Hematopoietic multipotent progenitor cell treated with erythropoietin and hydrocortisone succinate and interleukin-3 and kit ligand, for 17 days (in vitro differentiated cells): Measurements from ENCODE around the gene PLEKHA1.

Experiments
- DNase-seq: peaks from one replicate; pipeline ENCODE4 v3.0.0-alpha.2; 2015; ENCODE audit warnings: low spot score

Gene PLEKHA1

DNA sequence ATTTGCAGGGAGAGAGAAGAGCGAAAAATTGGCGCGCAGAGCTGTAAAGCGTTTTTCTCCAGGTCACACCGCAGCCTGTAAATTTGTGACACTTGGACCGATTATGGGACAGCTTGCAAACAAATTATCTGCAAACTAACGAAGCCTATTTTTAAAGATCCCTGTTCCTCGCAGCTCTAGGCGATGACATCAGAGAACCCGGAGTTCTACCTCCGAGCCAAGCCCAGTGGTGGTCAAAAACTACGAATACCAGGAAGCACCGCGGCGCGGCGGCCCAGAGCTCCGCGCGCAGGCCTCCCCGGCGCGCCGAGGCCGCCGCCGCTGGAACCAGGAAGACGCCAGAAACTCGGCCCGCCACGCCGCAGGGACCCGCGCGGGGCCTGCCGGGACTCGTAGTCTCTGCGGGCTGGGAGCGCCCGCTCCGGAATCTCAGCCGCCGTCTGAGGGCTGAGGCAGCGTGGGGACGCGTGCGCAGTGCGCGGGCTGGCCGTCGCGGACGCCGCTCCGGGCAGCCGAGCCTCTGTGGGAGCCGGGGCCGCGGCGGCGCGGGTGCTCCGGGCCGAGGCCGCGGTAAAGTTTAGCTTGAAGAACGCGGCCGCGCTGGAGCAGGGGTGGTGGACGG lies at the start of gene PLEKHA1:
Gene PLEKHA1 (plus strand): TSS at position 472 of the 622 bp plus-strand sequence. CDS start 18,493 bp downstream, outside the sequence.
- peak; percentile 27 for DNase-seq

DNA sequence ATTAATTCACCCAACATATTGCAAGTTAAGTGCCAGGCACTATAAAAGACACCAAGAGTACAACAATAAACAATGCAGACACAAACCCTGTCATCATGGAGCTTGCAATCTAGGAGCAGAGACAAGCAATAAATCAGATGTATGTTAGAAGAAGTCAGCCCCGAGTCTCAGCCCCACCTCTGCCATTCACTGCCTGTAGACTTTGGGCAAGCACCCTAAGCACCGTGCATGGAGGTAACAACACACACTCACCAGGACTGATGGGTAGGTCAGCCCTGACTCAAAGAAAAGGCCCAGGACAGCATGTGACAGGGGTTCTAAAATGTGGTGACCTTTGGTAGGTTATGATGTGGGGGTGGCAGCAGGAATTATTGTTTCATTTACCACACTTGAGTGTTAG lies 49.3 kb upstream of the PLEKHA1 start:
- no peak for DNase-seq

DNA sequence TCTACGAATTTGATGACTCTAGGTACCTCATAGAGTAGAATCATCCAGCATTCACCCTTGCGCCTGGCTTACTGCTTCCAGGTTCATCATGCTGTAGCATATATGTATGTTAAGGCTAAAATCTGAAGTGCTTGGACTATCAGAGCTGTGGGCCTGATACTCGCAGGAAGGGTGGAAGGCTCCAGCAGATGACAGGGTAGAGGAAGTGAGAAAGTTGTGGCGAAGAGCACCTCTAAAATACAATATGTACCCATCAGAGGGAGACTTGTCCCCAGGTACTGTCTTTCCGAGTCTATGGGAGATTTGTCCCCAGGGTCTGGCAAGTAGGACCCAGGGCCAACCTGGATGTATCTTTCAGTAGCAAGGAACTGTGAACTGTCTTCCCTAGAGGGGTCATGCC lies 48.1 kb upstream of the PLEKHA1 start:
- no peak for DNase-seq

DNA sequence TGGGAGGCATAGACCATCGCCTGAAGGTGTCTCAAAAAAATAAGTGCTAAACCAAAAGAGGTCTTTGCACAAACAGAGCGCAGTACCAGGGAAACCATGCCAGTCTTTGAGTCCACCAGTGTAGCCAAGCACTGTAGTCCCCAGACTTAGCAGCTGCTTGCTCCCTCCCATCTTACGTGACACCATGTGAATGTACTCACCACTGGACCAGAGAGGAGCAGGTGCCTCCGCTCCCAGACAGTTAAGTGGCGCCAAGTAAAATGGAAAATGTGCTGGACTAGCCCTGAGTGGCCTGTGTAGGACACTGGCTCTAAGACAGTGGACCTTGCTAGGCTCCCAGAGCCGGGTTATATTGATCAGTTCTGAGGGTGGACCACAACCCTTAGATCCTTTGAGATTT lies 47.7 kb upstream of the PLEKHA1 start:
- DNase-seq: no peak

DNA sequence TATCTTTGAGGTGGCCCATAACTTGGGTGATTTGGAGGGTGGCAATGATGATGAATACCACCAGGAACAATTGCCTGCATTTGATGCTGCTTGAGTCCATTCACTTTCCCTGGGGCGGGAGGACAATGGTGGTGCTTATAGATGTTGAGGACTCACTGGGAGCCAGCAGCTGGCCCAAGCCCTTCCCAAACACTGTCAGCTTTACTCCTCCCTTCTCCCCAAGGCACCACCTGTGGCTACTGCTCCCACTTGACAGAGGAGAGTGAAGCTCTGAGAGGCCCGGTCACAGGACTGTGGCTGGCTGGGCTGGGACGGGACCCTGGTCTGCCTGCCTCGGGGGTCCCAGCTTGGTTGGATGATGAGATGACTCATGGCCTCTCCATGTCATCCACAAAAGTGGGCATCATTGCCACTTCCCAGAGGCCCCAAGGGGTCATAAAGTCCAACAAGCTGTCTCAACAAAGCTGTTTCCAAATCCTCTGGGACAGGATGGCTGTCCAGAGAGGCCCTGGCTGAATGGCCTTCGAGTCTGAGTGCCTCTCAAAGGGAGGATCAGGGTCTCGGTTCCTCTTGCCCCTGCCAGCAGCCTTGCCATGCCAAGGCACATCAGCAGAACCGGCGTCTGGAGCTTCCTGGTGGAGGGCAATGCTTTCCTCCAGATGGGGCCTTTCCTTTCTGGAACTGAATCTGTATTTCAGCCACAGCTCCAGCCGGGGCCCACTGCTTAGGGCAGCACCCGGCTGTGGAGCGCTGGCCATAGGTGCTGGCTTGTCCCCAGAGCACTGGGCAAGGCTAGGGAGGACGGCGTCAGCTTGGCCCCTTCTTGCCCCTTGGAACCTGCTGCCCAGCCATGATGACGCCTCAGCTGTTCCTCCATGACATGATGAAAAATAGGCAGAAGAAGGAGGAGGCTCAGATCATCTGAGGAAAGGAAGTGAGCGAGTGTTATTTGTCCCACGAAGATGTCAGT lies 47.0 kb upstream of the PLEKHA1 start:
- no peak for DNase-seq

DNA sequence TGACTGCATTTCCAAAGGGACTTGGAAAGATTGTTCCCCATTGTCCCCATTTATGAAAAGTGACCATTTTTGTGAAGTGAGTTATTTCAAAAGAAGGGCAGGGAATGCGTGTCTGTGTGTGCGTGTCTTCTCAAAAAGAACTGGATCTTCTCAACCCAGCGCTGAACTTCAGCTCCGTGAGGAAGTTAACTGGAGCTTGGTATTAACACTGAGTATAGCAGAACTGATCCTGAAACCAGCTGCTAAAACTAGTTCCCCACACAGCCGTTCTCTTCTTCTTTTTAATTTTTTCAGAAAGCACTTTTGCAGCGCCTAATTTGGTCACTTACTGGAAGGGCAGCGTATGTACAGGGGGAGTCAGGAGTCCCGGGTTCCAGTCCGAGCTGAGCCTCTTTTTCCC lies 45.8 kb upstream of the PLEKHA1 start:
- no peak for DNase-seq

DNA sequence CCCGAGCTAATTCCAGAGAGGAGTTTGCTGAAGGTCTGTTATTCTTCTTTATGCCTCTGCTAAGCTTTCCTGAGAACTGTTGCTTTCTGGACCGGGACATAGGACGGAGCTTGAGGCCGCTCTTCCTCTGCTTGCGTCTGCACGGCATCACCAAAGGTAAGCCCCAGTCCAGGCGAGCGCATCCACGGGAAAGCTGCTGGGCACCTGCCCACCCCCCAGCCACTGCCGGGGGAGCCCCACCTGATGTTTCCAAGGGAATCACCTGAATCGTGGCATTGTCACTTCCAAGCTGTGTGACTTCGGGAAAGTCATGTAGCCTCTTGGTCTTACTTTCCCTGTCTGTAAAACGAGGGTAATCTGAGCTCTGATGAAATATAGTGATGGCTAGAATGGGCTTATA lies 45.1 kb upstream of the PLEKHA1 start:
- DNase-seq: no peak

DNA sequence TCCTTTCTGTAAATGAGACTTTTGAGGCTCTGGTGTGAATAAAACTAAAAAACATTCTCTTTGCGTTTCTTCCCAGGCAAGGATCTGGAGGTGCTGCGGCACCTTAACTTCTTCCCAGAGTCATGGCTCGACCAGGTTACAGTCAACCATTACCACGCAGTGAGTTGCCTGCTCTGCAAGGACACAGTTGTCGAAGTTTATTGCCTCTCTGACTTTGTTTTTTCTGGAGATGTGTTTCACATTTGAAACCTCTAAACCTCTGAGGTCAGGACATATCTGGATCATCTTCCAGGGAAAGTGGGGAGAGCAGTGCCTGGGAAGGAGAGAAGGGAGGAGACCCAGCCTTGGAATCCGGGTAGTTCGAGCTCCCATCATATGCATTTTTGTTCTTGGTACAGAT lies 43.4 kb upstream of the PLEKHA1 start:
- DNase-seq: no peak

DNA sequence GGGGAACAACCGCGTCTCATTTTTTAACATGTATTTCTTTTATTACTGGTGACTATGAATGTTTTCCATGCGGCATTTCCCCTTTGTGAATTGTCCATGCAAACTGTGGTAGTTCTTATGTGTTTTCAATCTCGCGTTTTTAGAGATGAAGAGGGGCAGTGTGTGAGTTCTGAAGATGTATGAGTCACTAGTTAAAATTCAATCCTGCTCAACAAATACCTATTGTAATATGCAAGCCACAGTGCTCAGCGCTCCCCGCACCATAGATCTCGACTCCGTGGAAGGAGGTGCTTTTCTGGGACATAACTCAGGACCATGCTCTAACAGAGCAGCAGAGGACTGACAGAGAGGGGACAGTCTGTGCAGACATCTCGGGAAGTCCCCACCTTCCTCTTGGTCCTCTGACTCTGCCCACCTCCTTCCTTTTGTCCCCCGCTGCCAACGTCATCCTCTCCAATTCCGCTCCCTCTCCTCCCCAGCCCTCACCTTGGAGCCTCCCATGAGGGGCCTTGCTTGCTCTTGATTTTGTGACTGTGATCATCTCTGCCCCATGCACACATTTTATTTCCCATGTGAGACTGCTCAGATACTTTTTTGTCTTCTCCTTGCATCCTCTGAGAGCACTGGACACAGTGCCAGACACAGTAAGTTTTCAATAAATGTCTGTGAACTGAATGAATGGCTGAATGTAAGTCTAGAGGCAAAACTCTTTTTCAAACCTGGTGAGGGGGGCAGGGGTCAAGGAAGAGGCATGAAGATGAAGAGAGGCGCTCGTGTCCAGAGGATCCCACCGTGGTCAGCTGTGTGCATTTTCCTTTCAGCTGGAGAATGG lies 42.7 kb upstream of the PLEKHA1 start:
- DNase-seq: no peak

DNA sequence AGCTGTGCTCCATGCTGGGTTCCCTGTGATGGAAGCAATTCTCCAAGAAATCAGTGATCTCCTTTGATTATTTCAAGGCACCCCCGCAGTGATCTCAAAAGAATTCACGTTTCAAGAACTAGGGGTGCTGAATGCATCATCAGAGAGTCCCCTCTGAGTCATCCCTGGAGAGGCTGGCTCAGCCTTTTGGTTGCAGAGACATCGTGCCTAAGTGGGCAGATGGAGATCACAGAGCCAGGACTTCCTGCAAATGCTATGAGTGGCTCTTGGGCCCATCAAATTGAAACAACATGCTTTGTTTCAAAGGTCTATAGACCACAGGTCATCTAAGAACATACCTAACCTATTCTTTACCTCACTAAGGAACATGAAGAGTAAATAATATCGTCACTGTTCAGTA lies 41.5 kb upstream of the PLEKHA1 start:
- no peak for DNase-seq

DNA sequence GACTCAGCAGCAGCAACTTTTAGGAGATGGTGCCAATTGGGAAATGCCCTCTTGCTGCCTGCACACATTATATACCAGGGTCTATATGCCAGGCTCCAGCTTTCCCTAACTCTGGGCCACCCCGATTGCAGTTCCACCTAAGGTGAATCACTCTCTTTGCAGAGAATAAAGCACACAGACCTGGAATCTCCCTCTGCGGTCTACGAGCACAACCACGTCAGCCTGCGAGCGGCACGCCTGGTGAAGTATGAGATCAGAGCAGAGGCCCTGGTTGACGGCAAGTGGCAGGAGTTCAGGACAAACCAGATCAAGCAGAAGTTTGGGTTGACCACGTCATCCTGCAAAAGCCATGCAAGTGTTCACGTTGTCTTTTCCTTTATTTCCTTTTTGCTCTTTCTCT lies 38.2 kb upstream of the PLEKHA1 start:
- no peak for DNase-seq

DNA sequence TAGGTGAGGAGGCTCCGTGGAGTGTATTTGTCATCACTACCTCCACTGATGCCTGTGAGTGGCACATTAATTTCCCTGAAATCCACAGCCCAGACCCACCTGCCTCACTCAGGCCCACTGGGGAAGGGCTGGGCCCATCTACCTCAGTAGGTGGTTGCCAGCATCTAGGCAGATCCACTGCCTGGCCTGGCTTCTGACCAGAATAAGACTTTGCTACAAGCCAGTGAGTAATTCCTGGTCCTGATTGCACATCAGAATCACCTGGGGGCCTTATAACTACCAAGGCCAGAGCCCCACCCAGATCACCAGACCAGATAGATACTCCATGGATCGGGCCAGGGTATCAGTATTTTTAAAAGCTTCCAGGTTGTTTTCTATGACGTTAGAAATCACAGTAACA lies 37.5 kb upstream of the PLEKHA1 start:
- no peak for DNase-seq

DNA sequence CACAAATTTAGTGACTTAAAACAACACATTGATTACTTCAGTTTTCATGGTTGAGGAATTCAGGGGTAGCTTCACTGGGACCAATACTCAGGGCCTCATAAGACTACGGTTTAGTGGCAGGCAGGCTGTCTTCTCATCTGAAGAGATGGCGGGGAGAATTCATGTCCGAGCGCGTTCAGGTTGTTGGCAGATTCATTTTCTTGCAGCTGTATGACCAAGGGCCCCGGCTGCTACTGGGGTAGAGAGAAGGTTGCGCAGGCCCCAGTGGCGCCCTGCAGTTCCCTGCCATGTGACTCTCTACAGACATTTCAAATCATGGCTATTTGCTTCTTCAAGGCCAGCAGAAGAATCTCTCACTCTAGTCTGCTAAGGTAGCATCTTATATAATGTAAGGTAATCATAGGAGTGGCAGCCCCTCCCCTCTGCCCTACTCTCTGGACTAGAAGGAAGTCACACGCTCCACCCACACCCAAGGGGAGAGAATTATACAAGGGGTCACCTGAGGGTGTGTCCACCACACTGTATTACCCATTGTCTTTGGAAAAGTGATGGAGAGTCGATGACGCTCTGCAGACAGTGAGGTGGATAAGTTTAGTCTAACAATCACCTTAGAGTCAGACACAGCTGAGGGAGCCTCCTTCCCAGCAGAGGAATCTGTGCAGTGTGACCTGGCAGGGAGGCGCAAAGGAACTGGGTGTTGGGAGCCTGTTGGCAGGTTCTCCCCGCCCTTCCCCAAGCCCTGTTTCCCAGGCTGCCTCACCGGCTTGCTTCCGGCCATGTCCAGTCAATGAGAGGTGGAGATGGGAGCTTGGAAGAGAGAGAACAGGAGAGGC lies 35.7 kb upstream of the PLEKHA1 start:
- DNase-seq: no peak

DNA sequence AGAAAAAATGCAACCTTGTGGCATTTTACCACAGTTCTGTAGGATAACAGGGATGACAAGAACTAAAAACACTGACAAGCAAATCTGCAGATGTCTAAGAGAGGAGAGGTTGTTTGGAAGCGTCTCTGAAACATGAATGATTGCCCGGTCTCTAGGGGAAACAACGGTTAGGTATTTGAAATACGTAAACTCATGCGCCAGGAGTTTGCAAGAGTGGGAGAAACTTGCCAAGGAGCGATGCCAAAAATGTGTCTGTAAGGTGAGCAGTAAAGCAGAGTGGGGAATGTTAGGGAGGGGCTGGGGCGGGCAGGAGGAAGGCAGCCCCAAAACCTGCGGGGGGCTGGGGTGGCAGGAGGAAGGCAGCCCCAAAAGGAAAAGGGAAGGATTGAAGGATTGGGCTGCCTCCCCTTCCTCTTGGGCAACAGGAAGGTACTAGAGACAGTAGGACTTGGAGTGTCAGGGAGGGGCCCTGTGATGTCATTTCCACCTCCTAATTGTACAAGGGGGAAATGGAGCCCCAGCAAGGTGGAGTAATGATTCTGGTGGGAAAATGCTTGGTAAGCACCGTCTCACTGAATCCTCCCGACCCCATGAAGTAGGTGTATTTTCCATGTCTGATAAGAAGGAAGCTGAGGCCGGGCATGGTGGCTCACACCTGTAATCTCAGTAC lies 33.2 kb upstream of the PLEKHA1 start:
- no peak for DNase-seq

DNA sequence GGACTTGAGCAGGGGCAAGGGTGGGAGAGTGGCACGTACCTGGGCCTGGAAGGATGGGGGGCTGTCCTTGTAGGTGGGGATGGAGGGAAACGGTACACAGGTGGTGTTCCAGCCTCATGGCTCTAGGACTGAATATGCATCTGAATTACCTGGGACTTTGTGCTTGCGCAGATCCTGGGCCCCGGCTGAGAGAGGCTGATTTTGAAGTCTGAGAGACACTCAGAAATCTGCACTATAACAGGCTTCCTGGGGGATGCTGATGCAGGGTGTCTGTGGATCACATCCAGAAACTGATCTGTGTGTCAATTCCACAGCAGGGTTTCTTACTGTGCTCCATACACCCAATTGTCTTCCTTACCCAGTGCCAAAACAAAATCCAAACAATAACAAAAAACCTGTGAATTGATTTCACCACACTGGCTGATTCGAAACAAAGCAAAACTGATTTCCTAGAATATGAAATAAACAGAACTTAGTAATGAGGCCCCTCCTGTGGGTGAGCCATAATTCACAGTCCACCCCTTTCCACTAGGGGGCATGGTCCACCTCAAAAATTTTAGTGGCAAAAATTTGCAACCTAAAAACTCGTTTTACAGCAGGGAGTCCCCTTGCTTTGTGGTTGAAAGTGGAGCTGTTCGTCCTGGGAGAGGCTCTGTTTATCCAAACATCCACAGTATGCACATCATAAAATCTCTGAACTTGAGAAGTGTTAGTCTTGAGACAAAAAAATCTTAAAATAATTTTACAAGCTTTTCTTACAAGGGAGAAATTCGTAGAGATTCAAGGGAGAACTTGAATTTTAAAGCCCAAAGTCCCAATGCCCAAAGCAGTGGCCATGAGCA lies 32.0 kb upstream of the PLEKHA1 start:
- DNase-seq: no peak

DNA sequence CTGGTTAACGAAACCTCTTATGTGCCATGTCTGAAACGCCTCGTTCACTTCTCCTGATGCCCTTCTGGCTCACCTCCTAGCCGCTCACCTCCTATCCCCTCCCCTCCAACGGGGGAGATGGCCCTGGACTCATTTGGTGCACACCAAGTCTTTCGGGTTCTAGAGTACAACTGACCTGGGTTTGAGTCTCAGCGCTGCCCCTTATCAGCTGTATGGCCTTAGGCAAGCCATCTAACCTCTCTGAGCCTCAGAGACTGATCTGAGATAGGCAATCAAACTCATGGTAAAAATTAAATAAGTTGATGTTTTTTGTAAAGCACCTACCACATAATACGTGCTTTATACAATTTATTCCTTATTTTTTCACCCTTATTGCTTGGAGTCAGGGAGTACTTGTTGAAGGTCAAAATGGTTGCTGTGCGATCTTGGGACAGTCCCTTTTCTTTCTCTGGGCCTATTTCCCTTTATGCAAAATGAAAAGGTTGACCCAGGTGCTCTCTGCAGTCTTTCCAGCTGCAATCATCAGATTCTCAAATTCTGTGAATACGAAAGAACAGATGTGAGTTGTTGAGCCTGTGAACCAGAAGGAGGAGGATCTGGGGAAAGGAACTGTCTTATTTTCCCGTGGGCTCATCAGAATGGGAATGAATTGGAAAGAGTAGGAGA lies 31.2 kb upstream of the PLEKHA1 start:
- no peak for DNase-seq

DNA sequence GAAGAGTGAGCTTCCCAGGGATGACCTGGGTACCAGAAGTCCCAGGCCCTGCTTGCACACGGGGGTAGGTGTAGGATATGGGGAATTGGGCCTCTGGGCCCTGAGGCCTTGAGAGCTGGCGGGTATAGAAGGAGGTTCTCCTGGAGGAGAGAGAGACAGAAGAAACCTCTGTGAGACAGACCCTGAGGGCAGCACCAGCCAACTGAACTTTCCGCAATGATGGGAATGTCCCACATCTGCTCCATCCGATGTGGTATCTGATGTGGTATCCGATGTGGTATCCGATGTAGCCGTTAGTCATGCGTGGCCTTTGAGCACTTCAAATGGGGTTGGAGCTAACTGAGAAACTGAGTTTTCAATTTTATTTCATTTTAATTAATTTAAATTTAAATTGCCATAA lies 30.6 kb upstream of the PLEKHA1 start:
- no peak for DNase-seq

DNA sequence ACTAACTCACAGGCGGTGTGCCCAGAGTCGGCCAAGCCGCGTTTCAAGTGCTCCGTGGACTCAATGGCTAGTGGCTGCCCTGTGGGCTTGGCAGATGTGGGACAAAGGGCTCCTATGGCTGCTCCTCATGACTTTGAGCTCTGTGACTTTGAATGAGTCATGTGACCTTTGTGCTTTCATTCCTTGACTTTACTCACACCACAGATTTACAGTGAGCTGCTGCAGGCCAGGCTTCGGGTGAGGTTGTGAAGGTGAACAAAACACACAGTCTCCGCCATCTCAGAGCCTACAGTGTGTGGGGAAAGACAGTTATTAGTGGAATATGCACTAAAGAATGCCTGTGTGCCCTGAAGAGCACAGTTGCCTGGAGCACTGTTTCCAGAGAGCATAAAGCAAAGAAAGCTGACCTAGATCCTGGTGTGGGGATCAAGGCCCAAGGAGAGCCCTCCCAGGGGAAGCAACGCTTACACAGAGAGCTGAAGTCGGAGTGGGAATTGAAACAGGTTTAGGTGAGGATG lies 29.7 kb upstream of the PLEKHA1 start:
- no peak for DNase-seq

DNA sequence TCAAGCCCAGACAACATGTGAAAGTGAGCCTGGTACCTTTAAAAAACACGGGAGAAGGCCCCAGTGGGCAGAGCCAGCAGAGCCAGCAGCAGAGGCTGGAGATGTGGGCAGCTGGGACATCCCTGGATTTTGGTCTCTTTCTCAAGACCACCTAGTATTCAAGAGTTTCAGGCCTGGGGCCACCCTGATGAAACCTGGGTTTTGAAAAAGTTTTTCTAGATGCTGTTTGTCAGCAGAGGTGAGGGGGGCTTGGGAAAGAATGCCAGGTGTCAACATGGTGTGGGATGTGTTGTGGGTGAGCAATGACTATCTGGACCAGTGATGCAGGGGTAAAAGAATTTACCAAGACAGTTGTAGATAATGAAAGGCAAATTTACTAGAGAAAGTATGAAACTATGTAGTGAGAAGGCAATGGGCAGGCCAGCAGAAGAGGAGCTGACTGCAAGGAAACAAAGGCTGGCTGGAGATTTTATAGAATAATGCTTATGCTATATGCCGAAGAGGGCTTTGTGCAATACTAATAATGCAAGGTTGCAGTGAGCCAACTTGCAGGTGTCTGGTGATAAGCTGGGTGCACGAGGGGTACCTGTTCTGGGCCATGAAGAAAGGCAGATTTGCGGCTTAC lies 28.1 kb upstream of the PLEKHA1 start:
- no peak for DNase-seq
